Measurements from ENCODE around the gene EYA2.

The EYA2 gene

DNA sequence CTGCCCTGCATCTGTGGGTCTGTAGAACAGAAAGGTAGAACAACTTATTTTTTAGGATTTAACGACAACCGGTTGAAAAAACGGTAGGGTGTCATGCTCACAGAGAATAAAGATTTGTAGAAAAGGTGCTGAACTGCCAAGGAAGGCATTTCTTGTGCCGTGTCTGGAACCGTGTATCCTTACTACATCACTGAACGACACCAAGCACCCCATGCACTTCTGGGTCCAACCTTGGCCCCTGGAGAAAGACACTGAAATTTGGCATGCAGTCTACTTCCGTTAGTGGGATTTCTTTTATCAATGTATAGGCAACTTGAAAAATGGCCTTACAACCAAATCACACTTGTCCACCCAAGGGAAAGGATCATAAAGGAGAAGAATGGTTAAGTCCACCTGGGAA, 316.4 kb downstream of the EYA2 start:
- ChIA-PET POLR2A (no interaction called here), CTCF (no interaction called here)
- DNase-seq (ENCODE audit: extremely low spot score) = no peak
- TF ChIP-seq BHLHE40 (IDR thresholded peaks at IDR 0.05; ENCODE audit: borderline replicate concordance) (no peak), FOXA1 (IDR thresholded peaks at IDR 0.05) (no peak), LEF1 (IDR thresholded peaks at IDR 0.05; ENCODE audit: borderline replicate concordance) (no peak), ARNT (IDR thresholded peaks at IDR 0.05) (no peak), ZNF384 (IDR thresholded peaks at IDR 0.05) (no peak), SUZ12 (IDR thresholded peaks at IDR 0.05) (no peak), FOXK2 (IDR thresholded peaks at IDR 0.05) (no peak), FOXM1 (IDR thresholded peaks at IDR 0.05; ENCODE audit: borderline replicate concordance) (no peak), SP1 (IDR thresholded peaks at IDR 0.05) (no peak), CTBP1 (IDR thresholded peaks at IDR 0.05; ENCODE audit: borderline replicate concordance) (no peak), TARDBP (IDR thresholded peaks at IDR 0.05) (no peak), L3MBTL2 (conservative IDR thresholded peaks at IDR 0.05) (no peak), ELF4 (IDR thresholded peaks at IDR 0.05) (no peak), HDGF (IDR thresholded peaks at IDR 0.05; ENCODE audit: borderline replicate concordance) (no peak)
- TF ChIP-seq, protein P1, sequence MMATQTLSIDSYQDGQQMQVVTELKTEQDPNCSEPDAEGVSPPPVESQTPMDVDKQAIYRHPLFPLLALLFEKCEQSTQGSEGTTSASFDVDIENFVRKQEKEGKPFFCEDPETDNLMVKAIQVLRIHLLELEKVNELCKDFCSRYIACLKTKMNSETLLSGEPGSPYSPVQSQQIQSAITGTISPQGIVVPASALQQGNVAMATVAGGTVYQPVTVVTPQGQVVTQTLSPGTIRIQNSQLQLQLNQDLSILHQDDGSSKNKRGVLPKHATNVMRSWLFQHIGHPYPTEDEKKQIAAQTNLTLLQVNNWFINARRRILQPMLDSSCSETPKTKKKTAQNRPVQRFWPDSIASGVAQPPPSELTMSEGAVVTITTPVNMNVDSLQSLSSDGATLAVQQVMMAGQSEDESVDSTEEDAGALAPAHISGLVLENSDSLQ (IDR thresholded peaks at IDR 0.05) = no peak

DNA sequence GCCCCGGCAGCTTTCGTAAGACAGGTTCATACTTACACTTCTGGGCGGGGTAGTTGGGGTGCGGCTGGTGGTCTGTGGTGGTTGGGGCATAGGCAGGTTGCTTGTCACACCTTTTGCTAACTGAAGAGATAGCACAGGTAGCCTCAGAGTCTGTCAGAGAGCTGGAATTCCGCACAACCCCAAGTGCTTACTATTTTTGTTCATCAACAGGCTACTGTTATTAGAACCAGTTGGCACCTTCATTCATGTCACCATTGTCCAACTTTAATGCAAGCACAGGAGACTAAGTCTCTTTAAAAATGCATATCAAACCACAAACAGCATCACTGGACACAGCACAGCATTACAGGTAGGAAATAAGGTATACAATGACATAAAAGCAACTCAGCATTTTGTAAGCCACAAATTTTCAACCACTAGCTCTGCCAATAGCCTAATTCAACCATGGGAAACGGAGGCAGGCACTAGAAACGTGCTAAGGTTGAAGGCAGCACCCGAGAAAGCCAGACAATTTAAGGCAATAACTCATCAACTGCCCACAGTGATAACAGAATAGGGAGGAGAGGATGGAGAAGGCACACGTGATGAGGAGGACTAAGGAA, 318.1 kb downstream of the EYA2 start:
- CTCF ChIA-PET = no interaction called here
- TF ChIP-seq TARDBP (IDR thresholded peaks at IDR 0.05) (no peak), FOXM1 (IDR thresholded peaks at IDR 0.05; ENCODE audit: borderline replicate concordance) (no peak), BHLHE40 (IDR thresholded peaks at IDR 0.05; ENCODE audit: borderline replicate concordance) (no peak), NFRKB (IDR thresholded peaks at IDR 0.05) (no peak), CTBP1 (IDR thresholded peaks at IDR 0.05; ENCODE audit: borderline replicate concordance) (no peak), LEF1 (IDR thresholded peaks at IDR 0.05; ENCODE audit: borderline replicate concordance) (no peak), FOXK2 (IDR thresholded peaks at IDR 0.05) (no peak), SP1 (IDR thresholded peaks at IDR 0.05) (no peak), FOXA1 (IDR thresholded peaks at IDR 0.05) (no peak), ARNT (IDR thresholded peaks at IDR 0.05) (no peak), L3MBTL2 (conservative IDR thresholded peaks at IDR 0.05) (no peak), SUZ12 (IDR thresholded peaks at IDR 0.05) (no peak), HDGF (IDR thresholded peaks at IDR 0.05; ENCODE audit: borderline replicate concordance) (no peak), ELF4 (IDR thresholded peaks at IDR 0.05) (no peak), ZNF384 (IDR thresholded peaks at IDR 0.05) (no peak)
- TF ChIP-seq, protein P1 (IDR thresholded peaks at IDR 0.05) = no peak
- DNase-seq (ENCODE audit: extremely low spot score) = no peak
- POLR2A ChIA-PET = no interaction called here

DNA sequence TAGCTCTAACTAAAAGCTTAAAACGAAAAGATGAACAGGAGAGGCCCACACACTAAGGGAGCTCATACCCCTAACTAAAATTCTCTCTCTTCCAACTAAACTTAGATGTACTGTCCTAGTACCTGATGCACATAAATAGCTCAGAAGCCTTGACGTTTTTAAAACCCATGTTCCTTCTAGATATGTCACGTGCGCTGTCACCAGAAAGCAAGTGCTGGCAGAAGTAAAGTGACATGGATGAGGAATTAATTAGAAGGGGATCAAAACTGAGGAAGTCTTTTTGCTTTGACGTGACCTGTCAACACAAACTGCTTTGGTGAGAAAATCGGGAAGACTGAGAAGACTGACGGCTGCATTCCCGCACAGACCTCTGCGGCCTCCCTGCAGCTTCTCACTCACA, 319.3 kb downstream of the EYA2 start:
- CTCF ChIA-PET = interaction anchor here (0.6 kb wide), 1 partner anchor 215 kb away, joined by 8 read pairs; no protein-coding TSS in a partner anchor
- no peak for DNase-seq (ENCODE audit: extremely low spot score)
- TF ChIP-seq FOXK2 (IDR thresholded peaks at IDR 0.05) (no peak), HDGF (IDR thresholded peaks at IDR 0.05; ENCODE audit: borderline replicate concordance) (no peak), SP1 (IDR thresholded peaks at IDR 0.05) (no peak), ELF4 (IDR thresholded peaks at IDR 0.05) (no peak), ZNF384 (IDR thresholded peaks at IDR 0.05) (no peak), L3MBTL2 (conservative IDR thresholded peaks at IDR 0.05) (no peak), TARDBP (IDR thresholded peaks at IDR 0.05) (no peak), ARNT (IDR thresholded peaks at IDR 0.05) (no peak), CTBP1 (IDR thresholded peaks at IDR 0.05; ENCODE audit: borderline replicate concordance) (no peak)
- TF ChIP-seq, protein P1 (IDR thresholded peaks at IDR 0.05) = no peak
- POLR2A ChIA-PET = no interaction called here

DNA sequence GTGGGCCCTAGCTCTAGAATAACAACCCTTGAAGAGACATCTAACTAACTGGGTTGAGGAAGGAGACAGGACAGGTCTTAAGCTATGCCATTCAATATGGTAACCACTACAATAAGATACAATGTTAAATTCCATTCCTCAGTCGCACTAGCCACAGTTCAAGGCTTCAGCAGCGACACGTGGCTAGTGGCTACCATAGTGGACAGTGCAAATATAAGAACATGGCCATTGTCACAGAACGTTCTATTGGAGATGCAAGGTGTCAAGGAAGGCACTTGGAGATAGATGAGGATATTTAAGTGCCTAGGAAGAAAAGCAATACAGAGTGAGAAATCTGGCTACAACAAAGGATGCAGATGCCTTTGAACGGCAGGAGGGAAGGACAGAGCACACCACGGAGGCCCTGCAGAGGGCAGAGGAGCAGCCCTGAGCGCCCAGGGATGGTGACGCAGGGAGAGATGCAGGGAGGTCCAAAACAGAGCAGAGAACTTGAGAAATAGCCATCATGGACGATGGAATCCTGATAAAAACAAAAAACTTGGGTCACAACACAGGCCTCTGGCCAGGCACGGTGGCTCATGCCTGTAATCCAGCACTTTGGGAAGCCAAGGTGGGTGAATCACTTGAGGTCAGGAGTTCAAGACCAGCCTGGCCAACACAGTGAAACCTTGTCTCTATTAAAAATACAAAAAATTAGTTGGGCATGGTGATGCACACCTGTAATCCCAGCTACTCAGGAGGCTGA, 321.2 kb downstream of the EYA2 start:
- ChIA-PET POLR2A (no interaction called here), CTCF (interaction anchor here (0.6 kb wide), 1 partner anchor 10 kb away, joined by 3 read pairs; no protein-coding TSS in a partner anchor)
- no peak for DNase-seq (ENCODE audit: extremely low spot score)
- TF ChIP-seq ARNT (IDR thresholded peaks at IDR 0.05) = no peak
- TF ChIP-seq FOXM1 (IDR thresholded peaks at IDR 0.05; ENCODE audit: borderline replicate concordance) = no peak
- no peak for TF ChIP-seq NFRKB (IDR thresholded peaks at IDR 0.05)
- TF ChIP-seq BHLHE40 (IDR thresholded peaks at IDR 0.05; ENCODE audit: borderline replicate concordance) = no peak

DNA sequence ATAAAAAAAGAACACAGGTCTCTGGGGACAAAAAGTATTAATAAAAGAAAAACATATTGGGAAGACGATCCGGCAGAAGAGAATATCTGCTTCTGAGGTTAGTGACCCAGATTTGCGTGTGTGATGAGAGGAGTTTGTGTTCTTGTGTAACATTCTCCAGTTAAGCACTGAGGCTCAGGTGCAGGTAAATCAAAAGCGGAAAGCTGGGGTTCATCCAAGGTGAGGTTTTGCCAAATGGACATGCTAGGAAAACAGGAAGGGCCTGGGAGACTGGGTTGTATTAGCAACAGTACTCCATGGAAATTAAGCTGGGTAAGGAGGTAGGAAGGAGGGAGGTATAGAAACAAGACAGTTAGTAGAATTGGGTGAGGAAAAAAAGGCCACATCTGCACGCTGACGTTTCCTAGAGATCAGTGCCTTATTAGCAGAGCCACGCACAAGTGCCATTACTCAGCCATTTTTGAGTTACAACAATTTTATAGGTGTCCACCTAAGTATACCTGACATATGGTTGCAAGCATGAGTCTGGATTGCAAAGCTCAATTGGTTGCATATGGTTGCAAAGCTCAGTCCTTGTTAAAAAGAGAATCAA, 322.3 kb downstream of the EYA2 start:
- CTCF ChIA-PET = interaction anchor here (0.6 to 2.0 kb wide), 3 partner anchors 11 to 289 kb away, joined by 3 to 5 read pairs (median 3); no protein-coding TSS in a partner anchor
- POLR2A ChIA-PET = no interaction called here
- no peak for DNase-seq (ENCODE audit: extremely low spot score)
- TF ChIP-seq ELF4 (IDR thresholded peaks at IDR 0.05) (no peak), ZNF384 (IDR thresholded peaks at IDR 0.05) (no peak), HDGF (IDR thresholded peaks at IDR 0.05; ENCODE audit: borderline replicate concordance) (no peak), SUZ12 (IDR thresholded peaks at IDR 0.05) (no peak), L3MBTL2 (conservative IDR thresholded peaks at IDR 0.05) (no peak), FOXA1 (IDR thresholded peaks at IDR 0.05) (no peak), NFRKB (IDR thresholded peaks at IDR 0.05) (no peak), BHLHE40 (IDR thresholded peaks at IDR 0.05; ENCODE audit: borderline replicate concordance) (no peak), TARDBP (IDR thresholded peaks at IDR 0.05) (no peak), FOXM1 (IDR thresholded peaks at IDR 0.05; ENCODE audit: borderline replicate concordance) (no peak), FOXK2 (IDR thresholded peaks at IDR 0.05) (no peak), SP1 (IDR thresholded peaks at IDR 0.05) (no peak), CTBP1 (IDR thresholded peaks at IDR 0.05; ENCODE audit: borderline replicate concordance) (no peak), LEF1 (IDR thresholded peaks at IDR 0.05; ENCODE audit: borderline replicate concordance) (no peak), ARNT (IDR thresholded peaks at IDR 0.05) (no peak)
- TF ChIP-seq, protein P1 (IDR thresholded peaks at IDR 0.05) = no peak

Measured in HEK293T (cell line).